GM21717 (cell line): ENCODE measurements around the gene UACA.

Source experiments
- ATAC-seq: cut with Tn5 transposase; IDR thresholded peaks from one replicate; pipeline ENCODE4 v1.9.1; 2021; ENCODE audit warnings: mild to moderate bottlenecking, moderate library complexity; ENCODE audit not compliant: unreplicated experiment

Gene UACA

GRCh38 chr15:70715840-70716485, 47.4 kb downstream of the UACA start:
- ATAC-seq = no peak

- no peak for ATAC-seq
Measured at GRCh38 chr15:70714565-70714964, 48.8 kb downstream of the UACA start.

- no peak for ATAC-seq
Measured at GRCh38 chr15:70714015-70714414, 49.3 kb downstream of the UACA start.

- ATAC-seq = no peak
Measured at GRCh38 chr15:70712271-70712670, 51.1 kb downstream of the UACA start.

- ATAC-seq = no peak
Measured at GRCh38 chr15:70710714-70711113, 52.6 kb downstream of the UACA start.

- ATAC-seq = no peak
Measured at GRCh38 chr15:70708839-70709238, 54.5 kb downstream of the UACA start.

- no peak for ATAC-seq
Measured at GRCh38 chr15:70707686-70708300, 55.6 kb downstream of the UACA start.

GRCh38 chr15:70704731-70705130, 58.6 kb downstream of the UACA start:
- ATAC-seq = no peak

GRCh38 chr15:70704166-70704565, 59.2 kb downstream of the UACA start:
- ATAC-seq = no peak

- no peak for ATAC-seq
Measured at GRCh38 chr15:70703096-70703878, 60.1 kb downstream of the UACA start.

GRCh38 chr15:70702584-70702983, 60.8 kb downstream of the UACA start:
- no peak for ATAC-seq

- ATAC-seq = no peak
Measured at GRCh38 chr15:70701891-70702568, 61.3 kb downstream of the UACA start.

- ATAC-seq = no peak
Measured at GRCh38 chr15:70701171-70701570, 62.2 kb downstream of the UACA start.

GRCh38 chr15:70699890-70700289, 63.5 kb downstream of the UACA start:
- no peak for ATAC-seq

GRCh38 chr15:70698836-70699390, 64.4 kb downstream of the UACA start:
- no peak for ATAC-seq

- no peak for ATAC-seq
Measured at GRCh38 chr15:70698426-70698825, 64.9 kb downstream of the UACA start.

- no peak for ATAC-seq
Measured at GRCh38 chr15:70690491-70691276, 72.7 kb downstream of the UACA start.

- no peak for ATAC-seq
Measured at GRCh38 chr15:70690021-70690420, 73.3 kb downstream of the UACA start.

GRCh38 chr15:70687482-70687881, 75.9 kb downstream of the UACA start:
- no peak for ATAC-seq

- ATAC-seq = no peak
Measured at GRCh38 chr15:70680817-70681216, 82.5 kb downstream of the UACA start.

- ATAC-seq = no peak
Measured at GRCh38 chr15:70679919-70680231, 83.5 kb downstream of the UACA start.
